ENCODE results near the gene MPZL1.

- TF ChIP-seq POLR2A (IDR thresholded peaks at IDR 0.05) = no peak
- TF ChIP-seq EP300 (IDR thresholded peaks at IDR 0.05; ENCODE audit: low read depth) = no peak
- no peak for TF ChIP-seq POLR2AphosphoS5 (IDR thresholded peaks at IDR 0.05)
- no peak for TF ChIP-seq CTCF (IDR thresholded peaks at IDR 0.05)
These were observed 8.3 kb upstream of the MPZL1 start for GRCh38 chr1:167713330-167714081.
